ENCODE data around the gene LYRM1.

- TF ChIP-seq CTCF (IDR thresholded peaks at IDR 0.05; ENCODE audit: low read length) (no peak), EZH2phosphoT487 (IDR thresholded peaks at IDR 0.05; ENCODE audit: low read length) (no peak)
Measured at GRCh38 chr16:20853143-20853542, 47.4 kb upstream of the LYRM1 start.

All from MM.1S (cell line).